Loucy (cell line): ENCODE data around the gene MBD5.

Experiments used
- H2AFZ ChIP-seq: fragments of 200-600 bp; sonication (generic); 2 replicates; pipeline ENCODE4 v1.6.0; 2016; ENCODE audit warnings: antibody characterized with exemption, mild to moderate bottlenecking, low read length, moderate library complexity
- H3F3A ChIP-seq: fragments of 200-600 bp; 2 replicates; pipeline ENCODE4 v1.6.0; 2016; ENCODE audit warnings: antibody characterized with exemption, low read depth, mild to moderate bottlenecking
- H3K27me3 ChIP-seq: fragments of 200-600 bp; sonication (generic); 2 replicates; pipeline ENCODE4 v1.6.1; 2014; ENCODE audit warnings: low read length, mild to moderate bottlenecking; ENCODE audit not compliant: insufficient read depth, poor library complexity, severe bottlenecking
- H3K36me3 ChIP-seq: fragments of 200-600 bp; sonication (generic); 2 replicates; pipeline ENCODE4 v1.6.1; 2016; ENCODE audit warnings: low read length; ENCODE audit not compliant: insufficient read depth
- H3K4me1 ChIP-seq: fragments of 200-600 bp; sonication (generic); 2 replicates; pipeline ENCODE4 v1.5.1; 2014; ENCODE audit warnings: low read length, mild to moderate bottlenecking; ENCODE audit not compliant: insufficient read depth, poor library complexity, severe bottlenecking
- H3K4me2 ChIP-seq: fragments of 200-600 bp; sonication (generic); 2 replicates; pipeline ENCODE4 v1.6.0; 2014; ENCODE audit warnings: antibody characterized with exemption, low read length, low read depth, mild to moderate bottlenecking; ENCODE audit not compliant: poor library complexity, severe bottlenecking
- H3K4me3 ChIP-seq: fragments of 200-600 bp; sonication (generic); 2 replicates; pipeline ENCODE4 v1.5.1; 2014; ENCODE audit warnings: low read length, mild to moderate bottlenecking, mixed read lengths; ENCODE audit not compliant: poor library complexity, severe bottlenecking
- H3K79me2 ChIP-seq: fragments of 200-600 bp; sonication (generic); 2 replicates; pipeline ENCODE4 v1.6.1; 2014; ENCODE audit warnings: low read length; ENCODE audit not compliant: insufficient read depth
- H3K9ac ChIP-seq: fragments of 200-600 bp; sonication (generic); 2 replicates; pipeline ENCODE4 v1.6.0; 2014; ENCODE audit warnings: mild to moderate bottlenecking, low read depth, low read length, moderate library complexity; ENCODE audit not compliant: poor library complexity, severe bottlenecking
- H3K9me2 ChIP-seq: fragments of 200-600 bp; sonication (generic); replicated peaks from 2 replicates; pipeline ENCODE4 v1.6.1; 2016; ENCODE audit warnings: low read depth, low read length, mixed read lengths
- H3K9me3 ChIP-seq: fragments of 200-600 bp; sonication (generic); 2 replicates; pipeline ENCODE4 v1.6.1; 2014; ENCODE audit warnings: mild to moderate bottlenecking, antibody characterized with exemption, low read length, low read depth; ENCODE audit not compliant: insufficient read depth
- H4K20me1 ChIP-seq: fragments of 200-600 bp; sonication (generic); 2 replicates; pipeline ENCODE4 v1.6.0; 2014; ENCODE audit warnings: antibody characterized with exemption, low read length, mild to moderate bottlenecking; ENCODE audit not compliant: insufficient read depth, poor library complexity, severe bottlenecking
- CTCF ChIP-seq: fragments of 200-600 bp; sonication (generic); conservative IDR thresholded peaks from 2 replicates; pipeline ENCODE4 v1.5.1; 2014; ENCODE audit warnings: mild to moderate bottlenecking, antibody characterized with exemption, low read length
- EZH2phosphoT487 ChIP-seq: fragments of 200-600 bp; IDR thresholded peaks from 2 replicates; pipeline ENCODE4 v1.6.1; 2018; ENCODE audit warnings: antibody characterized with exemption, mild to moderate bottlenecking, moderate library complexity, borderline replicate concordance

MBD5 gene

DNA sequence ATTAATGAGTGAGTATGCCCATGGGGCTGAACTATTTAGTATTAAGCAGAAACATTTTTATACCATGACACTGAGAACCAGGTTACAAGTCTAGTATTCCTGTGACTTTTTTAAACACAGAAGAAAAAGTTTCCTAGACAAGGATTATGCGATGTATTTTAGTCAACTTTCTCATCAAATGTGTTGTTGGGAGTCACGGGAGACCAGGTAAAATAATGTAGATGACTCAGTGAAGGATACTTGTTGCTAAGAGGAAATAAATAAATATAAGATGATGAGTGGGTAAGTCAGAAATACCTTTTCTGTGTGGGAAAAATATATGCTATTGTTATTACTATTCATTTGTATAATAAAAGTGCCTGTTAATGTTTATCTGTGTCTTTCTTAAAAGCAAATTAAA, 23.4 kb downstream of the MBD5 start:
- Histone ChIP-seq H3K9me3 (no peaks in the 10 kb centered on the region), H3K79me2 (peaks cover 2% of the 10 kb centered on the region; the same call in 1 of the 2 replicates), H4K20me1 (peaks cover 3% of the 10 kb centered on the region), H3K27me3 (no peaks in the 10 kb centered on the region), H3K9me2 (no peaks in the 10 kb centered on the region), H2AFZ (no peak overlapping the region), H3K36me3 (no peaks in the 10 kb centered on the region), H3F3A (no peaks in the 10 kb centered on the region), H3K9ac (no peak overlapping the region), H3K4me1 (peaks cover 31% of the 10 kb centered on the region), H3K4me3 (no peak overlapping the region), H3K4me2 (no peak overlapping the region)
- TF ChIP-seq CTCF = no peak
- TF ChIP-seq EZH2phosphoT487 = no peak

- Histone ChIP-seq H3K9ac (no peak overlapping the region), H3K4me1 (peaks cover 25% of the 10 kb centered on the region), H4K20me1 (peaks cover 11% of the 10 kb centered on the region), H2AFZ (no peak overlapping the region), H3K4me2 (peak overlapping the region; percentile 38), H3K9me2 (no peaks in the 10 kb centered on the region), H3K79me2 (no peaks in the 10 kb centered on the region), H3K27me3 (no peaks in the 10 kb centered on the region), H3F3A (no peaks in the 10 kb centered on the region; the same call in 1 of the 2 replicates), H3K4me3 (no peak overlapping the region), H3K9me3 (no peaks in the 10 kb centered on the region), H3K36me3 (no peaks in the 10 kb centered on the region)
- TF ChIP-seq EZH2phosphoT487 (no peak), CTCF (no peak)
Measured at GRCh38 chr2:148046802-148047201, 25.9 kb downstream of the MBD5 start.

GRCh38 chr2:148048475-148049221, 27.8 kb downstream of the MBD5 start:
- Histone ChIP-seq H3K4me1 (peaks cover 25% of the 10 kb centered on the region), H3K36me3 (no peaks in the 10 kb centered on the region), H3K9ac (no peak overlapping the region), H3K9me3 (no peaks in the 10 kb centered on the region), H4K20me1 (peaks cover 14% of the 10 kb centered on the region), H3F3A (no peaks in the 10 kb centered on the region; the same call in 1 of the 2 replicates), H3K79me2 (no peaks in the 10 kb centered on the region), H3K4me2 (peak overlapping the region; percentile 3), H3K9me2 (no peaks in the 10 kb centered on the region), H3K27me3 (no peaks in the 10 kb centered on the region), H3K4me3 (no peak overlapping the region), H2AFZ (no peak overlapping the region)
- 0 out of 2 replicates have a peak, but pooled peaks have one; percentile 8 for TF ChIP-seq CTCF
- no peak for TF ChIP-seq EZH2phosphoT487
